ENCODE data around the gene MPIG6B.

MPIG6B gene

DNA sequence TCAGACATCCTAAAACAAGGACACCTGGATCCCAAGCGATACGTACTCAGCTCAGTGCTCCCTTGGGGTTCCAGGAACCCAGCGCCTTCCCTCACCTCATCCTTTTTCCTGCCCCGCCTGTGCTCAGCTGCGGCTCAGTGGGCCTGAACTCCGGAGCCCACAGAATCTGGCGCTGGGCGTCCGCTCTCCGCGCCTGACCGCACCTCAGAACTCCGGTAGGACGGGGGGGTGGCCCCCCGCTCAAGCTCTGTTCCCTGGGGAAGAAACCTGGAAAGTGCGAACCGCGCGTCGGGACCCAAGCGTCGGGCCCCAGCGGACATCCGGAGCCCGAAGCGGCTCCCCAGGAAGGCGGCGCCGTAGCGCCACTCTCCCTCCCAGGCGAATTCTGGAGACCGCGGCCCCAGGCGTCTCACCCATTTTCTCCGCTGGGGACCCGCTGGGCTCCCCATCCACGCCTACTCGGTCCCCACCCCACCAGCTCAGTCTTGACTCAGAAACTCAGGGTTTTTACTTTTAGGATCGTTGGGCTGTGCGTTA is 42.0 kb upstream of the MPIG6B start:
- Histone ChIP-seq H3K27ac (peak overlapping the region; percentile 30), H3K36me3 (replicated peaks) (peaks cover 2% of the 10 kb centered on the region), H3K4me3 (ENCODE audit: low read depth, low read length) (peak overlapping the region; percentile 61), H3K27me3 (replicated peaks) (no peaks in the 10 kb centered on the region)
- TF ChIP-seq, protein P1, sequence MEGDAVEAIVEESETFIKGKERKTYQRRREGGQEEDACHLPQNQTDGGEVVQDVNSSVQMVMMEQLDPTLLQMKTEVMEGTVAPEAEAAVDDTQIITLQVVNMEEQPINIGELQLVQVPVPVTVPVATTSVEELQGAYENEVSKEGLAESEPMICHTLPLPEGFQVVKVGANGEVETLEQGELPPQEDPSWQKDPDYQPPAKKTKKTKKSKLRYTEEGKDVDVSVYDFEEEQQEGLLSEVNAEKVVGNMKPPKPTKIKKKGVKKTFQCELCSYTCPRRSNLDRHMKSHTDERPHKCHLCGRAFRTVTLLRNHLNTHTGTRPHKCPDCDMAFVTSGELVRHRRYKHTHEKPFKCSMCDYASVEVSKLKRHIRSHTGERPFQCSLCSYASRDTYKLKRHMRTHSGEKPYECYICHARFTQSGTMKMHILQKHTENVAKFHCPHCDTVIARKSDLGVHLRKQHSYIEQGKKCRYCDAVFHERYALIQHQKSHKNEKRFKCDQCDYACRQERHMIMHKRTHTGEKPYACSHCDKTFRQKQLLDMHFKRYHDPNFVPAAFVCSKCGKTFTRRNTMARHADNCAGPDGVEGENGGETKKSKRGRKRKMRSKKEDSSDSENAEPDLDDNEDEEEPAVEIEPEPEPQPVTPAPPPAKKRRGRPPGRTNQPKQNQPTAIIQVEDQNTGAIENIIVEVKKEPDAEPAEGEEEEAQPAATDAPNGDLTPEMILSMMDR (IDR thresholded peaks at IDR 0.05; ENCODE audit: low read depth, low read length, missing control alignments), result peak; percentile 29
- in situ Hi-C loops (cut with HindIII; ENCODE audit: low pct_ligation_motif_present, low sequenced_read_pairs), result no loop called here
- no peak for DNase-seq

DNA sequence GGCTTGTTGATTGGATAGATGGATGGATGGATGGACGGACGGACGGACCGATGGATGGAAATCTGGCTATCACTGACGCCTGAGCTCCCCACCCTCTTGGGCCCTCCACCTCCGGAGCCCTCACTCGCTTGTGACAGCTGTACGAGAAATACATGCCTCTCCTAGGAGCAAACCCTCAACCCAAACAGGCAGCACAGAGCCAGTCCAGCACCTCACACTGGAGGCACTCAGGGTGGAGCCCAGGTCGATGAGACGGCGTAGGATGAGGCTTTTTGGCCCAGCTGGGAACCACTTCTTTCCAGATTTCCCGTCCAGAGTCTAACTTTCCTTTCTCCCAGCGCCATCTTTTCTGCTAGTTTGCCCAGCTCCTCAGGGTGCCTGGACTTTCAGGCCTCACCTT is 39.6 kb upstream of the MPIG6B start:
- H3K27ac ChIP-seq, result no peak overlapping the region
- no peak for DNase-seq
- no peaks in the 10 kb centered on the region for H3K27me3 ChIP-seq (replicated peaks)
- in situ Hi-C loops (cut with HindIII; ENCODE audit: low pct_ligation_motif_present, low sequenced_read_pairs), result no loop called here
- H3K36me3 ChIP-seq (replicated peaks), result peaks cover 25% of the 10 kb centered on the region
- TF ChIP-seq, protein P1 (IDR thresholded peaks at IDR 0.05; ENCODE audit: low read depth, low read length, missing control alignments), result no peak
- no peak overlapping the region for H3K4me3 ChIP-seq (ENCODE audit: low read depth, low read length)

DNA sequence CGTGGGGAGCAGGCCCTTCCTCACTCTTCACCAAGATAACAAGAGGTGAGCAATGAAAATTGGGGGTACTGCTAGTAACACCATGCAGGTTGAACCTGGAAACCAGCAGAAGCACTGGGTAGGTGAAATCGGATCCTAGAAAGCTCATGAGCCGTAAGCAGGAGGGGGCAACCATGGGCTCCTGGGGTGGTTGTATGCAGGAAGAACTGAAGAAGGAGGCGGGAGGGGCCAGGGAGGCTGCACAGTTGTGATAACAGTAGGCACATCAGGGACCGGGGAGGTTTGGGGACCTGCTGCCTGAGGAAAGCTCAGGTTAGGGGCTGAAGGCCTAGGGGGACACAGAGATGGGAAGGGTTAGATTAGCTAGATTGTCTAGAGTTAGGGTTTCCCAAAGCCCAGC is 36.7 kb upstream of the MPIG6B start:
- H3K27ac ChIP-seq, result no peak overlapping the region
- TF ChIP-seq, protein P1 (IDR thresholded peaks at IDR 0.05; ENCODE audit: low read depth, low read length, missing control alignments), result no peak
- peaks cover 52% of the 10 kb centered on the region for H3K36me3 ChIP-seq (replicated peaks)
- DNase-seq, result no peak
- no peaks in the 10 kb centered on the region for H3K27me3 ChIP-seq (replicated peaks)
- no peak overlapping the region for H3K4me3 ChIP-seq (ENCODE audit: low read depth, low read length)
- in situ Hi-C loops (cut with HindIII; ENCODE audit: low pct_ligation_motif_present, low sequenced_read_pairs), result no loop called here

DNA sequence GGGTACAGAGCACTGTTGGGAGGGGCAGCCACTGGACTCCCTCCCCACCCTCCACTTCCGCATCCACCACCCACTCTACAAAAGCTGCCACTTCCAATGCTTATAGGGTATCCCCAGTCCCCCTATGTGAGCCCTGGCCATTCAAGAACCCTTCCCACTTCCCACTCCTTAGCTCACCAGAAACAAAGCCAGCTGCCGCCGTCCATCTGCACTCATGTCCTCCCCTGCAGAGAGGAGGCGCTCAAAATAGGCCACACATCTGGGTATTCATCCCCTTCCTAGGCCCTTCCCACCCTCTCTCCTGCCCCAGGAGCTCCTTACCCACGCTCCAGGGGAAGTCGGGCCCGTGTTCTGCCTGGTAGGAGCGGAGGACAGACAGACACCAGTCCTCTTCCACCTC is 35.9 kb upstream of the MPIG6B start:
- Histone ChIP-seq H3K27me3 (replicated peaks) (no peaks in the 10 kb centered on the region), H3K27ac (no peak overlapping the region), H3K36me3 (replicated peaks) (peaks cover 57% of the 10 kb centered on the region), H3K4me3 (ENCODE audit: low read depth, low read length) (no peak overlapping the region)
- DNase-seq, result no peak
- in situ Hi-C loops (cut with HindIII; ENCODE audit: low pct_ligation_motif_present, low sequenced_read_pairs), result no loop called here
- TF ChIP-seq, protein P1 (IDR thresholded peaks at IDR 0.05; ENCODE audit: low read depth, low read length, missing control alignments), result no peak

DNA sequence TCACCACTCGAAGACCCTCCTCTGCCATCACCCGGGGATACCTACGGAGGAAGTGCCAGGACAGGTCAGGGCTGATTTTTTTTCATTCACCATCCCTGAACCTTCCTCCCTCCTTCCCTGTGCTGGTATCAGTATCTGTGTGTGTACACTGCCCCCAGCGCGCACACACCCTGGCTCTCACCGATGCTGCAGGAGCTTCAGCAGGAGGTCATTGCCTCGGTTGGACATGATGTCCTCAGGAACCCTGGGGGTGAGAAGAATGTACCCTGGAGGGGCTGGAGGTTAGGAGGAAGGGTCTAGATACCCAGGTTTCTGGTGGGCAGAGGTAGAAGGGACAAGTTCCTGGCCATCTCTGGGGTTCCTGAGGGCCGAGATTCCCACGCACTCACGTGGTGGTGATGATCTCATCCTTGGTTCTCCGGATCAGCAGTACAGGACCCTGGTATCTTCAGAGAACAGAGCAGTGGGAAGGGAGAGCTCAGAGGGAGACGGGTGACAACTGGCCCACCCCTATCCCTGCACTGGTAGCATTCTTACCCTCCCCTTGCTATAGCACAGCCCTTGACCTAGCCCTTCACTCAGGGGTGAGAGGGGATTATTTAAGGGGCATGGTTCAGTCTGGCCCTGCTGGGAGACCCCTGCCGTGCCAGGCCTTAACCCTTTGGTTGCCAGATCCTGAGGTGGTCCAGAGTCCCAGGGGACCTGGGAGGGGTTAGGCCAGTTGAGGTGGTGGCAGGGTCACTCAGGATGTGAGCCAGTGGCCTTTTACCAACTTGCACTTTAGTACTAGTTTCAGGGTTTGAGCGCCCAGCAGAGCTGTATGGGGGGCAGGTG is 35.1 kb upstream of the MPIG6B start:
- no peak for DNase-seq
- Histone ChIP-seq H3K27ac (no peak overlapping the region), H3K4me3 (ENCODE audit: low read depth, low read length) (no peak overlapping the region), H3K36me3 (replicated peaks) (peaks cover 60% of the 10 kb centered on the region), H3K27me3 (replicated peaks) (no peaks in the 10 kb centered on the region)
- in situ Hi-C loops (cut with HindIII; ENCODE audit: low pct_ligation_motif_present, low sequenced_read_pairs), result no loop called here
- TF ChIP-seq, protein P1 (IDR thresholded peaks at IDR 0.05; ENCODE audit: low read depth, low read length, missing control alignments), result no peak

Data from brain microvascular endothelial cell (primary cell).